Ishikawa (cell line): Measurements from ENCODE around the gene MRAP.

Experiments used
- CEBPB ChIP-seq: IDR thresholded peaks from 2 replicates; pipeline ENCODE4 v1.6.1; 2012
- CREB1 ChIP-seq: IDR thresholded peaks from 2 replicates; pipeline ENCODE4 v1.6.1; 2012; ENCODE audit warnings: low read depth
- EGR1 ChIP-seq: IDR thresholded peaks from 2 replicates; pipeline ENCODE4 v1.6.1; 2012
- EP300 ChIP-seq: IDR thresholded peaks from 2 replicates; pipeline ENCODE4 v1.6.1; 2012; ENCODE audit warnings: borderline replicate concordance
- FOXM1 ChIP-seq: IDR thresholded peaks from 2 replicates; pipeline ENCODE4 v1.6.1; 2012; ENCODE audit warnings: low read depth, borderline replicate concordance
- MAX ChIP-seq: IDR thresholded peaks from 2 replicates; pipeline ENCODE4 v1.6.1; 2012
- NFIC ChIP-seq: IDR thresholded peaks from 2 replicates; pipeline ENCODE4 v1.6.1; 2012
- RAD21 ChIP-seq: IDR thresholded peaks from 2 replicates; pipeline ENCODE4 v1.6.1; 2012; ENCODE audit warnings: low read depth
- REST ChIP-seq: IDR thresholded peaks from 2 replicates; pipeline ENCODE4 v1.6.1; 2012; ENCODE audit warnings: low read depth, mild to moderate bottlenecking
- TAF1 ChIP-seq: IDR thresholded peaks from 2 replicates; pipeline ENCODE4 v1.6.1; 2012; ENCODE audit warnings: low read depth, mild to moderate bottlenecking
- TCF12 ChIP-seq: IDR thresholded peaks from 2 replicates; pipeline ENCODE4 v1.6.1; 2012; ENCODE audit warnings: low read depth
- TEAD4 ChIP-seq: IDR thresholded peaks from 2 replicates; pipeline ENCODE4 v1.6.1; 2012
- USF1 ChIP-seq: IDR thresholded peaks from 2 replicates; pipeline ENCODE4 v1.6.1; 2012
- YY1 ChIP-seq: IDR thresholded peaks from 2 replicates; pipeline ENCODE4 v1.6.1; 2012; ENCODE audit warnings: low read depth
- ZBTB7A ChIP-seq: IDR thresholded peaks from 2 replicates; pipeline ENCODE4 v1.6.1; 2012; ENCODE audit warnings: low read depth

Gene MRAP

GRCh38 chr21:32350981-32351380, 52.3 kb downstream of the MRAP start:
- TF ChIP-seq EP300 (no peak), REST (no peak), YY1 (no peak), TAF1 (no peak), RAD21 (no peak), TEAD4 (no peak), CEBPB (no peak), EGR1 (no peak), ZBTB7A (no peak), USF1 (no peak), TCF12 (no peak), MAX (no peak), FOXM1 (no peak)

GRCh38 chr21:32351428-32351827, 52.8 kb downstream of the MRAP start:
- TF ChIP-seq EP300 (no peak), YY1 (no peak), CREB1 (no peak), ZBTB7A (no peak), TAF1 (no peak), EGR1 (no peak), RAD21 (no peak), MAX (no peak), FOXM1 (no peak)

GRCh38 chr21:32352526-32352925, 53.9 kb downstream of the MRAP start:
- TF ChIP-seq FOXM1 (no peak), RAD21 (no peak), TCF12 (no peak), TEAD4 (no peak), YY1 (no peak)

- no peak for TF ChIP-seq REST
- TF ChIP-seq USF1: no peak
- TF ChIP-seq EGR1: no peak
- no peak for TF ChIP-seq TCF12
- no peak for TF ChIP-seq TAF1
- no peak for TF ChIP-seq TEAD4
Observed at GRCh38 chr21:32353002-32353711, 54.5 kb downstream of the MRAP start.

GRCh38 chr21:32356874-32357395, 58.3 kb downstream of the MRAP start:
- TF ChIP-seq FOXM1 (no peak), TAF1 (no peak), ZBTB7A (no peak), REST (no peak), CEBPB (no peak), NFIC (no peak), EP300 (no peak), USF1 (no peak)
